ENCODE measurements around the gene NUSAP1. TPM values are rescaled to one million over a fixed set of nuclear protein-coding genes. Genes with fewer than 3 reads are reported as not detected.

The NUSAP1 gene
- total and polyA plus RNA-seq, 10 of the 15 experiments (the other 5 are each of a cell fraction or from before 2014, with no cell fraction given) = 158 to 315 (median 229) TPM

GRCh38 chr15:41285285-41285684 is 47.4 kb upstream of the NUSAP1 start:
- POLR2A ChIA-PET = interaction anchor here (0.6 to 2.3 kb wide), 2 partner anchors 48 to 106 kb away, joined by 5 to 8 read pairs; partner anchors contain the start of genes NUSAP1 and OIP5
- SMC1A ChIA-PET (ENCODE audit: uncharacterized antibody, unreplicated experiment) = interaction anchor here (0.8 to 2.2 kb wide), 2 partner anchors 45 to 47 kb away, joined by 3 to 6 read pairs; partner anchors contain the start of genes NUSAP1 and OIP5
- Histone ChIP-seq H3K27ac (ENCODE audit: control insufficient read depth, insufficient read depth) (peak overlapping the region; percentile 95), H3K9me3 (replicated peaks; ENCODE audit: control insufficient read depth, insufficient read depth, low read length) (peaks cover 2% of the 10 kb centered on the region), H3K4me3 (peak overlapping the region; percentile 76), H4K20me1 (ENCODE audit: control insufficient read depth, insufficient read depth) (no peaks in the 10 kb centered on the region), H3K36me3 (ENCODE audit: control insufficient read depth in 2 of 2, insufficient read depth in 2 of 2, low read length in 1 of 2) (peaks cover 3 to 19% of the 10 kb centered on the region in 2 experiments), H3K79me2 (ENCODE audit: control insufficient read depth, insufficient read depth, low read length) (peaks cover 44% of the 10 kb centered on the region), H3K27me3 (replicated peaks in 1 of 2; ENCODE audit: control insufficient read depth in 2 of 2, insufficient read depth in 2 of 2, low read length in 1 of 2) (no peaks in the 10 kb centered on the region), H2AFZ (ENCODE audit: control insufficient read depth, low read depth, low read length) (no peak overlapping the region), H3K4me1 (ENCODE audit: control insufficient read depth, insufficient read depth, low read length) (peaks cover 6% of the 10 kb centered on the region), H3K4me2 (ENCODE audit: control insufficient read depth, insufficient read depth) (peak overlapping the region; percentile 83), H3K9ac (ENCODE audit: control insufficient read depth, insufficient read depth, low read length) (peak overlapping the region; percentile 96)
- intact Hi-C loops (cut with micrococcal nuclease; ENCODE audit: unreplicated experiment) = no loop called here
- FAIRE-seq (no peak), ATAC-seq (no peak), DNase-seq (ENCODE audit: low read depth, low spot score) (no peak)
- CTCF ChIA-PET = interaction anchor here (0.6 to 1.7 kb wide), 5 partner anchors 10 to 194 kb away, joined by 3 to 10 read pairs (median 3); partner anchors contain the start of genes CHP1, EXD1 and OIP5
- no TSS peak for BruUV-seq (replicated peaks)
- RAD21 ChIA-PET (ENCODE audit: unreplicated experiment) = no interaction called here
- in situ Hi-C loops (cut with MboI) = no loop called here
- TF ChIP-seq MLLT1 (IDR thresholded peaks at IDR 0.05) (0 out of 2 replicates have a peak, but pooled peaks have one; percentile 33), POLR2AphosphoS2 (IDR thresholded peaks at IDR 0.05; ENCODE audit: low read depth, low read length) (no peak)
- WGBS (ENCODE audit: insufficient coverage, insufficient replicate concordance, low lambda C conversion rate, missing lambda C conversion rate) = 43% methylated on average over 7 of the region's 7 CpGs

DNA sequence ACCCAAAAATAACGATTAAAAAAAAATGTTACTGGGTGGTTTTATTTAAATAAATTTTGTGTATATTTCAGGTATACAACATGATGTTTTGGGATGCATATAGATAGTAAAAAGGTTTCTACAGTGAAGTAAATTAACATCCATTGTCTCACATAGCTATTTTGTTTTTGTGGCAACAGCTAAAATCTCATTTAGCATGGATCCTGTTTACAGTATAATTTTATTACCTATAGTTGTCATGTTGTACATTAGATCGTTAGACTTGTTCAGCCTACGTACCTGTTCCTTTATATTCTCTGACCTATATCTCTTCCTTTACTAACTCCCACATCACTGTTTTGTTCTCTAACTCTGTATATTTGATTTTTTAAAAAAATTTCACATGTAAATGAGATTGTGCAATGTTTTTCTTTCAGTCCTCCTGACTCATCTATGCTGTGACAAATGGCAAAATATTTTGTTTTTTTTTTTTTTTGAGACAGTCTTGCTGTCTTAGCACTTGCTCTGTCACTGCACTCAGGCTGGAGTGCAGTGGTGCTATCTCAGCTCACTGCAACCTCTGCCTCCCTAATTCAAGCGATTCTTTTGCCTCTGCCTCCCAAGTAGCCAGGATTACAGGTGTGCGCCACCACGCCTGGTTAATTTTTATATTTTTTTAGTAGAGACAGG is 45.9 kb upstream of the NUSAP1 start:
- SMC1A ChIA-PET (ENCODE audit: uncharacterized antibody, unreplicated experiment) = interaction anchor here (0.6 to 2.2 kb wide), 3 partner anchors 37 to 180 kb away, joined by 4 to 6 read pairs (median 5); no protein-coding TSS in a partner anchor
- ATAC-seq (no peak), FAIRE-seq (no peak), DNase-seq (ENCODE audit: low read depth, low spot score) (no peak)
- H3K27me3 ChIP-seq (replicated peaks in 1 of 2; ENCODE audit: control insufficient read depth in 2 of 2, insufficient read depth in 2 of 2, low read length in 1 of 2) = no peaks in the 10 kb centered on the region
- H3K4me1 ChIP-seq (ENCODE audit: control insufficient read depth, insufficient read depth, low read length) = peaks cover 18% of the 10 kb centered on the region
- H3K9me3 ChIP-seq (replicated peaks; ENCODE audit: control insufficient read depth, insufficient read depth, low read length) = peaks cover 2% of the 10 kb centered on the region
- peak overlapping the region; percentile 23; the same call in 1 of the 2 replicates for H3K4me3 ChIP-seq
- H3K9ac ChIP-seq (ENCODE audit: control insufficient read depth, insufficient read depth, low read length) = no peak overlapping the region
- intact Hi-C loops (cut with micrococcal nuclease; ENCODE audit: unreplicated experiment) = no loop called here
- CTCF ChIA-PET = interaction anchor here (0.6 to 1.7 kb wide), 6 partner anchors 30 to 504 kb away, joined by 3 to 10 read pairs (median 4); partner anchors contain the start of genes CHP1 and EXD1
- in situ Hi-C loops (cut with MboI) = no loop called here
- peaks cover 44% of the 10 kb centered on the region for H3K79me2 ChIP-seq (ENCODE audit: control insufficient read depth, insufficient read depth, low read length)
- WGBS (ENCODE audit: insufficient coverage, insufficient replicate concordance, low lambda C conversion rate, missing lambda C conversion rate) = 99% methylated on average over 6 of the region's 6 CpGs
- TF ChIP-seq MLLT1 (IDR thresholded peaks at IDR 0.05) = 0 out of 2 replicates have a peak, but pooled peaks have one; percentile 41
- TF ChIP-seq ZBTB4 (CRISPR knock-in tag; IDR thresholded peaks at IDR 0.05) = no peak
- no peaks in the 10 kb centered on the region for H4K20me1 ChIP-seq (ENCODE audit: control insufficient read depth, insufficient read depth)
- H2AFZ ChIP-seq (ENCODE audit: control insufficient read depth, low read depth, low read length) = no peak overlapping the region
- H3K27ac ChIP-seq (ENCODE audit: control insufficient read depth, insufficient read depth) = no peak overlapping the region
- RAD21 ChIA-PET (ENCODE audit: unreplicated experiment) = interaction anchor here (0.6 kb wide), 2 partner anchors 16 to 99 kb away, joined by 3 read pairs; no protein-coding TSS in a partner anchor
- POLR2A ChIA-PET = interaction anchor here (0.6 to 2.3 kb wide), 3 partner anchors 18 to 53 kb away, joined by 3 to 8 read pairs (median 3); partner anchors contain the start of genes NUSAP1 and OIP5
- no TSS peak for BruUV-seq (replicated peaks)
- peaks cover 3 to 19% of the 10 kb centered on the region in 2 experiments for H3K36me3 ChIP-seq (ENCODE audit: control insufficient read depth in 2 of 2, insufficient read depth in 2 of 2, low read length in 1 of 2)
- peak overlapping the region; percentile 51; the same call in 1 of the 2 replicates for H3K4me2 ChIP-seq (ENCODE audit: control insufficient read depth, insufficient read depth)

Measured in GM12878 (cell line).